Endodermal cell (in vitro differentiated cells): ENCODE data around the gene UMODL1. TPM values are rescaled to one million over a fixed set of nuclear protein-coding genes. Genes with fewer than 3 reads are reported as not detected.

ENCODE experiments used
- DNase-seq: peaks from one replicate; pipeline ENCODE4 v3.0.0-alpha.2; 2017
- H3K27ac ChIP-seq: 2 replicates; pipeline ENCODE4 v1.5.1; 2013; ENCODE audit warnings: mild to moderate bottlenecking, low read depth, low read length, moderate library complexity
- H3K27me3 ChIP-seq: 2 replicates; pipeline ENCODE4 v1.6.1; 2013; ENCODE audit warnings: mild to moderate bottlenecking, low read length, moderate library complexity; ENCODE audit not compliant: insufficient read depth, control insufficient read depth, poor library complexity, severe bottlenecking
- H3K36me3 ChIP-seq: 2 replicates; pipeline ENCODE4 v1.7.0; 2013; ENCODE audit warnings: mild to moderate bottlenecking, low read length, moderate library complexity; ENCODE audit not compliant: control insufficient read depth, insufficient read depth
- H3K4me1 ChIP-seq: one replicate; pipeline ENCODE4 v1.7.0; 2013; ENCODE audit warnings: low read length; ENCODE audit not compliant: control insufficient read depth, insufficient read depth
- H3K4me3 ChIP-seq: 2 replicates; pipeline ENCODE4 v1.5.1; 2013; ENCODE audit warnings: mild to moderate bottlenecking, low read length, moderate library complexity
- H3K9ac ChIP-seq: 2 replicates; pipeline ENCODE4 v1.6.1; 2013; ENCODE audit warnings: mild to moderate bottlenecking, low read length, moderate library complexity; ENCODE audit not compliant: poor library complexity, severe bottlenecking; ENCODE audit errors: extremely low read depth
- H3K9me3 ChIP-seq: 2 replicates; pipeline ENCODE4 v1.6.1; 2013; ENCODE audit warnings: mild to moderate bottlenecking, low read length, moderate library complexity; ENCODE audit not compliant: control insufficient read depth
- H3K27ac Mint-ChIP-seq: 2 replicates; pipeline ENCODE4 v1.8.0; 2020; ENCODE audit warnings: mixed read lengths
- H3K27me3 Mint-ChIP-seq: 2 replicates; pipeline ENCODE4 v1.8.0; 2021; ENCODE audit warnings: mild to moderate bottlenecking, mixed read lengths; ENCODE audit not compliant: insufficient read depth
- H3K36me3 Mint-ChIP-seq: 2 replicates; pipeline ENCODE4 v1.8.0; 2020; ENCODE audit warnings: low read depth, mixed read lengths
- H3K4me1 Mint-ChIP-seq: 2 replicates; pipeline ENCODE4 v1.8.0; 2020; ENCODE audit warnings: mixed read lengths
- H3K4me3 Mint-ChIP-seq: 2 replicates; pipeline ENCODE4 v1.8.0; 2020; ENCODE audit warnings: mild to moderate bottlenecking, moderate library complexity, mixed read lengths
- H3K9me3 Mint-ChIP-seq: 2 replicates; pipeline ENCODE4 v1.8.0; 2020; ENCODE audit warnings: mild to moderate bottlenecking, mixed read lengths
- WGBS, 2 experiments: methylation state at CpG; one replicate each; pipeline versions ENCODE4 v1.1.5 to v1.1.7; 2013; ENCODE audit warnings: missing lambda C conversion rate in 2 of 2, mixed read lengths in 1 of 2; ENCODE audit not compliant: insufficient coverage in 1 of 2, insufficient read length in 1 of 2; 5-methylcytosine and 5-hydroxymethylcytosine counted together
- total RNA-seq, 2 donors: library from RNA; stranded (reverse); fragmentation: NEBNext Ultra II Directional in 1 of 2; extraction: Animal tissue kit (Norgen Biotek cat#: 25700) in 1 of 2; gene quantifications; 2 replicates in 1 of 2; 3 replicates in 1 of 2; pipeline ENCODE4 v1.2.1, GENCODE V29; 2021
- TF ChIP-seq, protein P1 (sequence below): fragments of 200-600 bp; sonication (generic); conservative IDR thresholded peaks from 2 replicates; pipeline ENCODE4 v1.5.0; 2021; ENCODE audit warnings: antibody characterized with exemption, mild to moderate bottlenecking

The UMODL1 gene
- total RNA-seq, 2 donors from 2014 or later: 0.24 to 0.49 TPM

GRCh38 chr21:42079008-42079938 is 8.2 kb downstream of the UMODL1 start:
- Histone ChIP-seq H3K36me3 (no peaks in the 10 kb centered on the region), H3K9me3 (peaks cover 5% of the 10 kb centered on the region), H3K27ac (no peak overlapping the region), H3K4me3 (no peak overlapping the region), H3K27me3 (no peaks in the 10 kb centered on the region), H3K4me1 (peaks cover 9% of the 10 kb centered on the region), H3K9ac (no peak overlapping the region)
- H3K4me3 Mint-ChIP-seq: no peak overlapping the region
- peaks cover 31% of the 10 kb centered on the region for H3K4me1 Mint-ChIP-seq
- H3K9me3 Mint-ChIP-seq: peaks cover 6% of the 10 kb centered on the region
- TF ChIP-seq, protein P1, sequence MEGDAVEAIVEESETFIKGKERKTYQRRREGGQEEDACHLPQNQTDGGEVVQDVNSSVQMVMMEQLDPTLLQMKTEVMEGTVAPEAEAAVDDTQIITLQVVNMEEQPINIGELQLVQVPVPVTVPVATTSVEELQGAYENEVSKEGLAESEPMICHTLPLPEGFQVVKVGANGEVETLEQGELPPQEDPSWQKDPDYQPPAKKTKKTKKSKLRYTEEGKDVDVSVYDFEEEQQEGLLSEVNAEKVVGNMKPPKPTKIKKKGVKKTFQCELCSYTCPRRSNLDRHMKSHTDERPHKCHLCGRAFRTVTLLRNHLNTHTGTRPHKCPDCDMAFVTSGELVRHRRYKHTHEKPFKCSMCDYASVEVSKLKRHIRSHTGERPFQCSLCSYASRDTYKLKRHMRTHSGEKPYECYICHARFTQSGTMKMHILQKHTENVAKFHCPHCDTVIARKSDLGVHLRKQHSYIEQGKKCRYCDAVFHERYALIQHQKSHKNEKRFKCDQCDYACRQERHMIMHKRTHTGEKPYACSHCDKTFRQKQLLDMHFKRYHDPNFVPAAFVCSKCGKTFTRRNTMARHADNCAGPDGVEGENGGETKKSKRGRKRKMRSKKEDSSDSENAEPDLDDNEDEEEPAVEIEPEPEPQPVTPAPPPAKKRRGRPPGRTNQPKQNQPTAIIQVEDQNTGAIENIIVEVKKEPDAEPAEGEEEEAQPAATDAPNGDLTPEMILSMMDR: no peak
- H3K27ac Mint-ChIP-seq: peak overlapping the region; percentile 27
- H3K36me3 Mint-ChIP-seq: peaks cover 2% of the 10 kb centered on the region
- no peak for DNase-seq
- H3K27me3 Mint-ChIP-seq: peaks cover 4% of the 10 kb centered on the region
- 91 to 100% methylated on average over 6 to 13 of the region's 13 CpGs for WGBS, 2 experiments

DNA sequence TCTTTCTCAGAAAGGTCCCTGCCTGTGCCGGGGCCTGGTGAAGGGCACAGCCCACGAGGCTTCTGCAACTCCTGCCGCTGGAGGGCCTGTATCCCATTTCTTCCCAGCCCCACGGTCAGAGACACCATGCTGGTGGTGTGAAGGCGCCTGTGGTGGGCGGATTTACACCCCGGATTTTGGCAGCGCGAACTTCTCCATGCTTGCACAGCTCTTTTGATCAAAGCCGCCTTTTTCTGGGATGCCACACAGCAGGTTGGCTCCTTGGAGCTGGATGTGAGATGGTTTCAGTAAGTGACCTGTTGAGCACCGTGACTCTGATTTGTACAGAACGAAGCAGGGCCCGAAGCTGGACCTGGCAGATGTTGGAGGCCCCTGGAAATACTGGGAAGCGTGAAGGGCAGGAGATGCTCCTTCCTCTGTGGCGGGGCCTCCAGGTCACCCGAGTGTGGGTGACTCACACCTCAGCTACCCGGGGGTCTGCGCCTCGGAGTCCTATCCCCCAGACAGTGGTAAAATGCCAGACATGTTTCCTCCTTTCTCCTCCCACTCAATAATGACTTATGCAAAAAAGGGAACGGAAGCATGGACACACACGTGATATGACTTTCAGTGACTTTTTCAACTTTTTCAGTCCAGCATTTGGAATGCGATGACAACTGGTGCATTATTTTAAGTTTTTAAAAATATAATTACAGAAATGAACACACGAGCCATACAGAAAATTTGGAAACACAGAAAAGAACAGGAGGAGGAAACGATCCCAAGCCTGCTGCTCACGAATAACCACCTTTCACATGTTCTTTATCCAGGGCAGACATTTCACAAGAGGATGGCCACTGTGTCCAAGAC is 9.0 kb downstream of the UMODL1 start:
- 91 to 93% methylated on average over 15 to 25 of the region's 25 CpGs for WGBS, 2 experiments
- Mint-ChIP-seq H3K36me3 (peaks cover 2% of the 10 kb centered on the region), H3K27me3 (peaks cover 4% of the 10 kb centered on the region), H3K4me3 (no peak overlapping the region), H3K4me1 (peaks cover 31% of the 10 kb centered on the region), H3K27ac (no peak overlapping the region), H3K9me3 (peaks cover 5% of the 10 kb centered on the region)
- Histone ChIP-seq H3K27me3 (no peaks in the 10 kb centered on the region), H3K4me3 (no peak overlapping the region), H3K9ac (no peak overlapping the region), H3K27ac (no peak overlapping the region), H3K36me3 (no peaks in the 10 kb centered on the region), H3K9me3 (peaks cover 5% of the 10 kb centered on the region), H3K4me1 (peaks cover 9% of the 10 kb centered on the region)
- TF ChIP-seq, protein P1: peak; percentile 37
- peak; percentile 74 for DNase-seq

- Histone ChIP-seq H3K27ac (no peak overlapping the region), H3K9ac (no peak overlapping the region), H3K4me1 (peaks cover 9% of the 10 kb centered on the region), H3K36me3 (no peaks in the 10 kb centered on the region), H3K9me3 (no peaks in the 10 kb centered on the region), H3K4me3 (no peak overlapping the region), H3K27me3 (no peaks in the 10 kb centered on the region)
- H3K36me3 Mint-ChIP-seq: no peaks in the 10 kb centered on the region
- H3K4me3 Mint-ChIP-seq: no peak overlapping the region
- H3K27me3 Mint-ChIP-seq: peaks cover 4% of the 10 kb centered on the region
- H3K9me3 Mint-ChIP-seq: no peaks in the 10 kb centered on the region
- 92 to 93% methylated on average over 6 of the region's 6 CpGs for WGBS, 2 experiments
- no peak overlapping the region for H3K27ac Mint-ChIP-seq
- TF ChIP-seq, protein P1: no peak
- no peak for DNase-seq
- H3K4me1 Mint-ChIP-seq: peaks cover 31% of the 10 kb centered on the region
Measured at GRCh38 chr21:42080788-42081083, 9.6 kb downstream of the UMODL1 start.
